HepG2 (cell line): ENCODE measurements around the gene TMEM219. TPM values are rescaled to one million over a fixed set of nuclear protein-coding genes. Genes with fewer than 3 reads are reported as not detected.

Experiments used
- ETS1 ChIP-seq: sonication (generic); formaldehyde crosslinking; IDR thresholded peaks from 2 replicates; pipeline ENCODE4 v1.4.0; 2020; ENCODE audit warnings: missing genetic modification reagents
- MAZ ChIP-seq, 2 experiments: sonication (generic) in 1 of 2; formaldehyde crosslinking in 1 of 2; IDR thresholded peaks; 2 replicates each; pipeline versions ENCODE4 v1.5.0 to v1.6.1; 2012 to 2020; ENCODE audit warnings: low read depth in 2 of 2, mild to moderate bottlenecking in 2 of 2, borderline replicate concordance in 1 of 2, improper control_type of control experiment in 1 of 2, low read length in 1 of 2, missing genetic modification reagents in 1 of 2, moderate library complexity in 1 of 2
- POGK ChIP-seq: sonication (generic); formaldehyde crosslinking; conservative IDR thresholded peaks from 2 replicates; pipeline ENCODE4 v1.8.0; 2022; ENCODE audit warnings: mild to moderate bottlenecking, moderate library complexity, missing genetic modification reagents
- POLR2A ChIP-seq, 2 experiments: IDR thresholded peaks; 2 replicates each; pipeline ENCODE4 v1.6.1; 2011; ENCODE audit warnings: low read depth in 2 of 2, low read length in 2 of 2, mild to moderate bottlenecking in 1 of 2, moderate library complexity in 1 of 2; ENCODE audit not compliant: insufficient read depth in 1 of 2
- RBM22 ChIP-seq: fragments of 200-400 bp; formaldehyde crosslinking; optimal IDR thresholded peaks from 2 replicates; pipeline ENCODE3; 2017; ENCODE audit warnings: mild to moderate bottlenecking, low read length, moderate library complexity
- SOX6 ChIP-seq, 2 experiments: fragments of 450-650 bp in 1 of 2; sonication (generic) in 1 of 2; formaldehyde crosslinking in 1 of 2; IDR thresholded peaks; 2 replicates each; pipeline versions ENCODE4 v1.4.0 to v1.6.1; 2017 to 2020; ENCODE audit warnings: antibody characterized with exemption in 1 of 2, mild to moderate bottlenecking in 1 of 2, missing genetic modification reagents in 1 of 2
- SYNCRIP ChIP-seq: fragments of 200-400 bp; formaldehyde crosslinking; IDR thresholded peaks from 2 replicates; pipeline ENCODE4 v1.6.1; 2018; ENCODE audit warnings: mild to moderate bottlenecking, low read depth, low read length; ENCODE audit not compliant: insufficient read depth
- TBX3 ChIP-seq: fragments of 450-650 bp; IDR thresholded peaks from 2 replicates; pipeline ENCODE4 v1.6.1; 2017; ENCODE audit warnings: antibody characterized with exemption, mild to moderate bottlenecking, inconsistent platforms, borderline replicate concordance
- TEAD2 ChIP-seq: sonication (generic); formaldehyde crosslinking; IDR thresholded peaks from 2 replicates; pipeline ENCODE4 v1.9.0; 2021; ENCODE audit warnings: missing genetic modification reagents
- TRIM24 ChIP-seq: sonication (generic); formaldehyde crosslinking; IDR thresholded peaks from 2 replicates; pipeline ENCODE4 v1.8.0; 2022; ENCODE audit warnings: mild to moderate bottlenecking, missing genetic modification reagents
- XRCC5 ChIP-seq: fragments of 200-400 bp; formaldehyde crosslinking; optimal IDR thresholded peaks from 2 replicates; pipeline ENCODE3; 2017; ENCODE audit warnings: mild to moderate bottlenecking, low read length
- ZBTB7B ChIP-seq: sonication (generic); formaldehyde crosslinking; IDR thresholded peaks from 2 replicates; pipeline ENCODE4 v1.4.0; 2020; ENCODE audit warnings: missing genetic modification reagents
- ZFP90 ChIP-seq: sonication (generic); formaldehyde crosslinking; IDR thresholded peaks from 2 replicates; pipeline ENCODE4 v1.8.0; 2022; ENCODE audit warnings: missing genetic modification reagents, mild to moderate bottlenecking, inconsistent platforms, borderline replicate concordance
- ZNF546 ChIP-seq: sonication (generic); formaldehyde crosslinking; conservative IDR thresholded peaks from 2 replicates; pipeline ENCODE4 v1.8.1; 2023; ENCODE audit warnings: mild to moderate bottlenecking, missing genetic modification reagents
- ZNF788 ChIP-seq: sonication (generic); formaldehyde crosslinking; IDR thresholded peaks from 2 replicates; pipeline ENCODE4 v1.5.0; 2020; ENCODE audit warnings: mild to moderate bottlenecking, missing genetic modification reagents, borderline replicate concordance
- polyA plus RNA-seq, 8 experiments: library from polyadenylated mRNA; depleted of rRNA in 3 of 8; stranded (reverse) in 7 of 8; unstranded in 1 of 8; fragments of >200 nt; fragmentation: Illumina TruSeq in 4 of 8; extraction: Trizol in 4 of 8; gene quantifications; 2 replicates each; pipeline versions ENCODE4 v1.2.1 to v1.2.3, GENCODE V29; 2011 to 2016; ENCODE audit warnings: low read depth in 4 of 8, missing spikeins in 1 of 8, mixed read lengths in 1 of 8; ENCODE audit not compliant: insufficient read depth in 1 of 8
- total RNA-seq, 5 experiments: library from RNA; depleted of rRNA; stranded (reverse); fragments of >200 nt; fragmentation: Illumina TruSeq; extraction: Trizol; gene quantifications; 2 replicates each; pipeline ENCODE4 v1.2.3, GENCODE V29; 2016; ENCODE audit warnings: low read depth in 1 of 5
- TF ChIP-seq, protein P1 (sequence below), 2 experiments: fragments of 450-650 bp in 1 of 2; sonication (generic) in 1 of 2; formaldehyde crosslinking in 1 of 2; IDR thresholded peaks; 2 replicates each; pipeline versions ENCODE4 v1.6.1 to v1.8.0; 2016 to 2022; ENCODE audit warnings: antibody characterized with exemption in 1 of 2, mild to moderate bottlenecking in 1 of 2, missing genetic modification reagents in 1 of 2

TMEM219 gene
- total and polyA plus RNA-seq, 2 of the 13 experiments (the other 11 are each of a cell fraction or from before 2014, with no cell fraction given) = 105 to 115 TPM

- TF ChIP-seq POGK (no peak), XRCC5 (no peak), SOX6 (IDR thresholded peaks at IDR 0.05) (no peak), SOX6 (CRISPR knock-in tag; IDR thresholded peaks at IDR 0.05) (no peak), RBM22 (peak; percentile 16), ZNF546 (CRISPR knock-in tag) (no peak), SYNCRIP (no peak), TBX3 (no peak), MAZ (IDR thresholded peaks at IDR 0.05; ENCODE audit: borderline replicate concordance, low read depth, low read length) (no peak), MAZ (CRISPR knock-in tag; IDR thresholded peaks at IDR 0.05; ENCODE audit: low read depth) (no peak), TEAD2 (CRISPR knock-in tag) (no peak), POLR2A (IDR thresholded peaks at IDR 0.05; ENCODE audit: insufficient read depth in 1 of 2, low read depth in 2 of 2, low read length in 2 of 2) (peak in 1 of 2 experiments; percentile 37; a peak in 1 of 4 replicates), ZFP90 (no peak), ZBTB7B (no peak), TRIM24 (no peak), ZNF788 (CRISPR knock-in tag) (no peak), ETS1 (CRISPR knock-in tag) (no peak)
- TF ChIP-seq, protein P1, sequence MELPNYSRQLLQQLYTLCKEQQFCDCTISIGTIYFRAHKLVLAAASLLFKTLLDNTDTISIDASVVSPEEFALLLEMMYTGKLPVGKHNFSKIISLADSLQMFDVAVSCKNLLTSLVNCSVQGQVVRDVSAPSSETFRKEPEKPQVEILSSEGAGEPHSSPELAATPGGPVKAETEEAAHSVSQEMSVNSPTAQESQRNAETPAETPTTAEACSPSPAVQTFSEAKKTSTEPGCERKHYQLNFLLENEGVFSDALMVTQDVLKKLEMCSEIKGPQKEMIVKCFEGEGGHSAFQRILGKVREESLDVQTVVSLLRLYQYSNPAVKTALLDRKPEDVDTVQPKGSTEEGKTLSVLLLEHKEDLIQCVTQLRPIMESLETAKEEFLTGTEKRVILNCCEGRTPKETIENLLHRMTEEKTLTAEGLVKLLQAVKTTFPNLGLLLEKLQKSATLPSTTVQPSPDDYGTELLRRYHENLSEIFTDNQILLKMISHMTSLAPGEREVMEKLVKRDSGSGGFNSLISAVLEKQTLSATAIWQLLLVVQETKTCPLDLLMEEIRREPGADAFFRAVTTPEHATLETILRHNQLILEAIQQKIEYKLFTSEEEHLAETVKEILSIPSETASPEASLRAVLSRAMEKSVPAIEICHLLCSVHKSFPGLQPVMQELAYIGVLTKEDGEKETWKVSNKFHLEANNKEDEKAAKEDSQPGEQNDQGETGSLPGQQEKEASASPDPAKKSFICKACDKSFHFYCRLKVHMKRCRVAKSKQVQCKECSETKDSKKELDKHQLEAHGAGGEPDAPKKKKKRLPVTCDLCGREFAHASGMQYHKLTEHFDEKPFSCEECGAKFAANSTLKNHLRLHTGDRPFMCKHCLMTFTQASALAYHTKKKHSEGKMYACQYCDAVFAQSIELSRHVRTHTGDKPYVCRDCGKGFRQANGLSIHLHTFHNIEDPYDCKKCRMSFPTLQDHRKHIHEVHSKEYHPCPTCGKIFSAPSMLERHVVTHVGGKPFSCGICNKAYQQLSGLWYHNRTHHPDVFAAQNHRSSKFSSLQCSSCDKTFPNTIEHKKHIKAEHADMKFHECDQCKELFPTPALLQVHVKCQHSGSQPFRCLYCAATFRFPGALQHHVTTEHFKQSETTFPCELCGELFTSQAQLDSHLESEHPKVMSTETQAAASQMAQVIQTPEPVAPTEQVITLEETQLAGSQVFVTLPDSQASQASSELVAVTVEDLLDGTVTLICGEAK (IDR thresholded peaks at IDR 0.05) = no peak
- TF ChIP-seq, protein P1 (CRISPR knock-in tag; IDR thresholded peaks at IDR 0.05) = no peak
These were observed 30.6 kb downstream of the TMEM219 start (continued) for GRCh38 chr16:29992344-29992967.
